HL-60/S4 (cell line): ENCODE measurements around the gene LYZL6.

Source experiments
- in situ Hi-C: fragments of 300-500 bp; cut with MboI; formaldehyde crosslinking; loops from 2 replicates; pipeline ENCODE4 v1.14.3; 2022; ENCODE audit warnings: low sequenced_read_pairs

LYZL6 gene

GRCh38 chr17:35889818-35890773 lies 53.4 kb downstream of the LYZL6 start:
- in situ Hi-C loops: no loop called here

- in situ Hi-C loops: no loop called here
These were observed 54.3 kb downstream of the LYZL6 start for GRCh38 chr17:35889241-35889640.
